Prostate gland (tissue), 2 donors: ENCODE results near the gene RSPRY1.

Source experiments
- POLR2AphosphoS5 ChIP-seq: sonication (generic); formaldehyde crosslinking; IDR thresholded peaks from one replicate; pipeline ENCODE4 v1.6.1; 2017; ENCODE audit warnings: antibody characterized with exemption
- TF ChIP-seq, protein P1 (sequence below), 4 experiments: fragments of 200-600 bp in 2 of 4; fragments of 450-650 bp in 2 of 4; sonication (generic) in 2 of 4; IDR thresholded peaks; 1 replicate in 3 of 4; 2 replicates in 1 of 4; pipeline ENCODE4 v1.5.1; 2016 to 2019; ENCODE audit warnings: antibody characterized with exemption in 4 of 4, mild to moderate bottlenecking in 2 of 4, moderate library complexity in 2 of 4

- TF ChIP-seq POLR2AphosphoS5, result no peak
- TF ChIP-seq, protein P1, sequence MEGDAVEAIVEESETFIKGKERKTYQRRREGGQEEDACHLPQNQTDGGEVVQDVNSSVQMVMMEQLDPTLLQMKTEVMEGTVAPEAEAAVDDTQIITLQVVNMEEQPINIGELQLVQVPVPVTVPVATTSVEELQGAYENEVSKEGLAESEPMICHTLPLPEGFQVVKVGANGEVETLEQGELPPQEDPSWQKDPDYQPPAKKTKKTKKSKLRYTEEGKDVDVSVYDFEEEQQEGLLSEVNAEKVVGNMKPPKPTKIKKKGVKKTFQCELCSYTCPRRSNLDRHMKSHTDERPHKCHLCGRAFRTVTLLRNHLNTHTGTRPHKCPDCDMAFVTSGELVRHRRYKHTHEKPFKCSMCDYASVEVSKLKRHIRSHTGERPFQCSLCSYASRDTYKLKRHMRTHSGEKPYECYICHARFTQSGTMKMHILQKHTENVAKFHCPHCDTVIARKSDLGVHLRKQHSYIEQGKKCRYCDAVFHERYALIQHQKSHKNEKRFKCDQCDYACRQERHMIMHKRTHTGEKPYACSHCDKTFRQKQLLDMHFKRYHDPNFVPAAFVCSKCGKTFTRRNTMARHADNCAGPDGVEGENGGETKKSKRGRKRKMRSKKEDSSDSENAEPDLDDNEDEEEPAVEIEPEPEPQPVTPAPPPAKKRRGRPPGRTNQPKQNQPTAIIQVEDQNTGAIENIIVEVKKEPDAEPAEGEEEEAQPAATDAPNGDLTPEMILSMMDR (IDR thresholded peaks at IDR 0.05), result no peak
Observed at GRCh38 chr16:57151369-57151768, 34.8 kb upstream of the RSPRY1 start.
